Measurements from ENCODE around the gene TMPRSS4. TPM values are rescaled to one million over a fixed set of nuclear protein-coding genes. Genes with fewer than 3 reads are reported as not detected.
A peak's percentile ranks its signal among the peaks of the same experiment; 100 is the strongest.

The TMPRSS4 gene
- total RNA-seq, 1 experiment from 2014 or later, result not detected

GRCh38 chr11:118109231-118109630 lies 32.4 kb downstream of the TMPRSS4 start:
- no peaks in the 10 kb centered on the region for H3K36me3 Mint-ChIP-seq (ENCODE audit: insufficient read depth, unreplicated experiment)
- intact Hi-C loops (cut with micrococcal nuclease), result no loop called here
- no peak overlapping the region for H3K27ac Mint-ChIP-seq (ENCODE audit: low read depth, unreplicated experiment)
- H3K27me3 Mint-ChIP-seq (ENCODE audit: insufficient read depth, unreplicated experiment), result peaks cover 1% of the 10 kb centered on the region
- CTCF ChIA-PET, result interaction anchor here (1.2 kb wide), 1 partner anchor 62 kb away, joined by 6 read pairs; no protein-coding TSS in a partner anchor
- H3K4me1 Mint-ChIP-seq (ENCODE audit: insufficient read depth, unreplicated experiment), result peaks cover 12% of the 10 kb centered on the region
- POLR2A ChIA-PET, result no interaction called here
- no peak overlapping the region for H3K4me3 Mint-ChIP-seq (ENCODE audit: unreplicated experiment)
- no peak for TF ChIP-seq CTCF (IDR thresholded peaks at IDR 0.05; ENCODE audit: unreplicated experiment)
- peak; percentile 20 for DNase-seq (ENCODE audit: unreplicated experiment)
- BruUV-seq (replicated peaks), result no TSS peak
- H3K9me3 Mint-ChIP-seq (ENCODE audit: unreplicated experiment), result no peaks in the 10 kb centered on the region

- POLR2A ChIA-PET, result no interaction called here
- no peaks in the 10 kb centered on the region for H3K9me3 Mint-ChIP-seq (ENCODE audit: unreplicated experiment)
Observed at GRCh38 chr11:118111019-118111743, 34.3 kb downstream of the TMPRSS4 start.

GRCh38 chr11:118111744-118112035 lies 34.8 kb downstream of the TMPRSS4 start:
- no peak overlapping the region for H3K27ac Mint-ChIP-seq (ENCODE audit: low read depth, unreplicated experiment)

More at GRCh38 chr11:118111019-118111743, 34.3 kb downstream of the TMPRSS4 start:
- no TSS peak for BruUV-seq (replicated peaks)
- no peak for TF ChIP-seq CTCF (IDR thresholded peaks at IDR 0.05; ENCODE audit: unreplicated experiment)
- peaks cover 12% of the 10 kb centered on the region for H3K4me1 Mint-ChIP-seq (ENCODE audit: insufficient read depth, unreplicated experiment)
- no peak overlapping the region for H3K4me3 Mint-ChIP-seq (ENCODE audit: unreplicated experiment)
- H3K27me3 Mint-ChIP-seq (ENCODE audit: insufficient read depth, unreplicated experiment), result peaks cover 17% of the 10 kb centered on the region
- H3K27ac Mint-ChIP-seq (ENCODE audit: low read depth, unreplicated experiment), result peak overlapping the region; percentile 23
- intact Hi-C loops (cut with micrococcal nuclease), result no loop called here
- peak; percentile 20 for DNase-seq (ENCODE audit: unreplicated experiment)
- CTCF ChIA-PET, result no interaction called here
- no peaks in the 10 kb centered on the region for H3K36me3 Mint-ChIP-seq (ENCODE audit: insufficient read depth, unreplicated experiment)

More at GRCh38 chr11:118111744-118112035, 34.8 kb downstream of the TMPRSS4 start:
- no peaks in the 10 kb centered on the region for H3K36me3 Mint-ChIP-seq (ENCODE audit: insufficient read depth, unreplicated experiment)
- BruUV-seq (replicated peaks), result no TSS peak
- intact Hi-C loops (cut with micrococcal nuclease), result no loop called here
- POLR2A ChIA-PET, result no interaction called here
- H3K4me3 Mint-ChIP-seq (ENCODE audit: unreplicated experiment), result no peak overlapping the region
- no peaks in the 10 kb centered on the region for H3K9me3 Mint-ChIP-seq (ENCODE audit: unreplicated experiment)
- DNase-seq (ENCODE audit: unreplicated experiment), result no peak
- H3K4me1 Mint-ChIP-seq (ENCODE audit: insufficient read depth, unreplicated experiment), result peaks cover 11% of the 10 kb centered on the region
- CTCF ChIA-PET, result no interaction called here
- TF ChIP-seq CTCF (IDR thresholded peaks at IDR 0.05; ENCODE audit: unreplicated experiment), result no peak
- H3K27me3 Mint-ChIP-seq (ENCODE audit: insufficient read depth, unreplicated experiment), result peaks cover 17% of the 10 kb centered on the region

All from MCF 10A (cell line).